Esophagus squamous epithelium (tissue), 4 donors: Measurements from ENCODE around the gene CRB3.

Experiments
- CTCF ChIP-seq, 6 experiments: fragments of 450-650 bp in 4 of 6; fragments of 200-600 bp in 2 of 6; sonication (generic) in 2 of 6; IDR thresholded peaks; one replicate each; pipeline ENCODE4 v1.5.1; 2016 to 2019; ENCODE audit warnings: antibody characterized with exemption in 6 of 6, mild to moderate bottlenecking in 4 of 6, moderate library complexity in 4 of 6
- POLR2A ChIP-seq, 4 donors: fragments of 450-650 bp; IDR thresholded peaks; one replicate each; pipeline ENCODE4 v1.6.1; 2017; ENCODE audit warnings: antibody characterized with exemption in 4 of 4, mild to moderate bottlenecking in 4 of 4, moderate library complexity in 3 of 4

- peak in 1 of 6 experiments; percentile 12 for TF ChIP-seq CTCF (IDR thresholded peaks at IDR 0.05)
- TF ChIP-seq POLR2A (IDR thresholded peaks at IDR 0.05), result no peak
Observed at GRCh38 chr19:6476155-6476895, 12.3 kb downstream of the CRB3 start.
